Ovary (tissue), 3 donors: ENCODE data around the gene GBP5.

ENCODE experiments used
- EP300 ChIP-seq: sonication (generic); formaldehyde crosslinking; IDR thresholded peaks from one replicate; pipeline ENCODE4 v1.6.1; 2017; ENCODE audit warnings: antibody characterized with exemption
- POLR2A ChIP-seq: fragments of 450-650 bp; IDR thresholded peaks from one replicate; pipeline ENCODE4 v1.6.1; 2017; ENCODE audit warnings: antibody characterized with exemption, mild to moderate bottlenecking, moderate library complexity
- TF ChIP-seq, protein P1 (sequence below), 3 donors: fragments of 450-650 bp in 2 of 3; fragments of 200-600 bp in 1 of 3; IDR thresholded peaks; one replicate each; pipeline versions ENCODE4 v1.5.1 to v1.8.0; 2016 to 2022; ENCODE audit warnings: antibody characterized with exemption in 3 of 3, mild to moderate bottlenecking in 1 of 3
- donor health status: DM: no; HTN: no; CAD: no.

DNA sequence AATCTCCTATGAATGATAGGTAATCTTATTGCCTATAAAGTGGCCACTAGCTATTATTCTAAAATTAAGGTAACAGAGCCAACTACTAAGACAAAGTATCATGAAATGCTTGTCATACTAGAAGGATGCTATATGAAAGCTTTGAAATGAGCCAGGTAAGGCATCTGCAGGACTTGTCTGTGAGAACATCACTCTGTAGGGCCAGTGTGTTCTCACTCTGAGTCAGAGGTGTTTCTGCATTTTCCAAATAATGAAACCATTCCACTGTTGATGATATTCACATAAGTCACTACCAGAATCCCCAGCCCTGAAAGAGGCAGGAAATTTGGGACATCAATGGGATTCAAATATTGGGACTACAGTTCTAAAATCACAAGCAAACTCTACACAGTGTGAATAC lies 25.8 kb upstream of the GBP5 start:
- TF ChIP-seq, protein P1, sequence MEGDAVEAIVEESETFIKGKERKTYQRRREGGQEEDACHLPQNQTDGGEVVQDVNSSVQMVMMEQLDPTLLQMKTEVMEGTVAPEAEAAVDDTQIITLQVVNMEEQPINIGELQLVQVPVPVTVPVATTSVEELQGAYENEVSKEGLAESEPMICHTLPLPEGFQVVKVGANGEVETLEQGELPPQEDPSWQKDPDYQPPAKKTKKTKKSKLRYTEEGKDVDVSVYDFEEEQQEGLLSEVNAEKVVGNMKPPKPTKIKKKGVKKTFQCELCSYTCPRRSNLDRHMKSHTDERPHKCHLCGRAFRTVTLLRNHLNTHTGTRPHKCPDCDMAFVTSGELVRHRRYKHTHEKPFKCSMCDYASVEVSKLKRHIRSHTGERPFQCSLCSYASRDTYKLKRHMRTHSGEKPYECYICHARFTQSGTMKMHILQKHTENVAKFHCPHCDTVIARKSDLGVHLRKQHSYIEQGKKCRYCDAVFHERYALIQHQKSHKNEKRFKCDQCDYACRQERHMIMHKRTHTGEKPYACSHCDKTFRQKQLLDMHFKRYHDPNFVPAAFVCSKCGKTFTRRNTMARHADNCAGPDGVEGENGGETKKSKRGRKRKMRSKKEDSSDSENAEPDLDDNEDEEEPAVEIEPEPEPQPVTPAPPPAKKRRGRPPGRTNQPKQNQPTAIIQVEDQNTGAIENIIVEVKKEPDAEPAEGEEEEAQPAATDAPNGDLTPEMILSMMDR (IDR thresholded peaks at IDR 0.05): no peak
- TF ChIP-seq POLR2A: no peak
- TF ChIP-seq EP300: no peak
